Panc1 (cell line): ENCODE results near the gene EPB41L4B. TPM values are rescaled to one million over a fixed set of nuclear protein-coding genes. Genes with fewer than 3 reads are reported as not detected.
A peak's percentile ranks its signal among the peaks of the same experiment; 100 is the strongest.

ENCODE experiments used
- ATAC-seq: fragments of 200-7000 bp; cut with Tn5 transposase; 2 replicates; pipeline ENCODE4 v1.9.1; 2020; ENCODE audit warnings: mild to moderate bottlenecking, moderate library complexity
- BruUV-seq: library from RNA; stranded (reverse); fragments of 400-500 nt; replicated peaks from 2 replicates; lab custom pipeline; 2021; lab: Mats Ljungman, UMichigan
- CTCF ChIA-PET: fragments of 300-600 bp; sonication (Branson Sonifier 250); formaldehyde crosslinking; loops from one replicate; lab custom pipeline; 2022; ENCODE audit warnings: antibody characterized with exemption; lab: Charles Lee
- POLR2A ChIA-PET: fragments of 300-600 bp; sonication (Branson Sonifier 250); formaldehyde crosslinking; loops from one replicate; lab custom pipeline; 2022; ENCODE audit warnings: antibody characterized with exemption; lab: Charles Lee
- DNase-seq: peaks from one replicate; pipeline ENCODE4 v3.0.0-alpha.2; 2010; ENCODE audit warnings: low read depth, low spot score
- H3K27ac ChIP-seq: 2 replicates; pipeline ENCODE4 v1.5.1; 2011; ENCODE audit warnings: mild to moderate bottlenecking, low read length, inconsistent platforms
- H3K27me3 ChIP-seq: fragments of 200-500 bp; sonication (Bioruptor generic); 2 replicates; pipeline ENCODE4 v1.6.0; 2014; ENCODE audit warnings: low read length, inconsistent platforms; ENCODE audit not compliant: control insufficient read depth, insufficient read depth
- H3K36me3 ChIP-seq: fragments of 200-500 bp; sonication (Bioruptor generic); 2 replicates; pipeline ENCODE4 v1.5.1; 2014; ENCODE audit warnings: inconsistent platforms, mild to moderate bottlenecking, low read length, moderate library complexity; ENCODE audit not compliant: control insufficient read depth, insufficient read depth
- H3K4me1 ChIP-seq: 2 replicates; pipeline ENCODE4 v1.5.1; 2011; ENCODE audit warnings: inconsistent platforms, mild to moderate bottlenecking, low read length, moderate library complexity; ENCODE audit not compliant: control insufficient read depth, insufficient read depth
- H3K4me3 ChIP-seq, 2 experiments: 2 replicates each; pipeline ENCODE4 v1.5.1; 2011 to 2012; ENCODE audit warnings: low read depth in 2 of 2, low read length in 2 of 2, mild to moderate bottlenecking in 2 of 2, inconsistent platforms in 1 of 2, moderate library complexity in 1 of 2
- H3K9me3 ChIP-seq: fragments of 200-500 bp; sonication (Bioruptor generic); 2 replicates; pipeline ENCODE4 v1.5.1; 2014; ENCODE audit warnings: low read depth, mild to moderate bottlenecking, inconsistent platforms, low read length, moderate library complexity; ENCODE audit not compliant: control insufficient read depth, insufficient read depth
- CTCF ChIP-seq: fragments of 450-650 bp; IDR thresholded peaks from 2 replicates; pipeline ENCODE4 v1.5.1; 2017; ENCODE audit warnings: mild to moderate bottlenecking
- POLR2AphosphoS5 ChIP-seq: IDR thresholded peaks from 2 replicates; pipeline ENCODE4 v1.6.1; 2012; ENCODE audit warnings: mild to moderate bottlenecking, low read depth, low read length, moderate library complexity
- REST ChIP-seq, 2 experiments: IDR thresholded peaks; 2 replicates each; pipeline ENCODE4 v1.6.1; 2011 to 2012; ENCODE audit warnings: low read depth in 2 of 2, control low read depth in 1 of 2, low read length in 1 of 2, mild to moderate bottlenecking in 1 of 2, moderate library complexity in 1 of 2; ENCODE audit not compliant: insufficient read depth in 1 of 2
- SIN3A ChIP-seq: IDR thresholded peaks from 2 replicates; pipeline ENCODE4 v1.6.1; 2012; ENCODE audit warnings: low read depth, mild to moderate bottlenecking, low read length, moderate library complexity, borderline replicate concordance; ENCODE audit not compliant: insufficient read depth
- TCF7L2 ChIP-seq: IDR thresholded peaks from 2 replicates; pipeline ENCODE4 v1.6.1; 2011; ENCODE audit warnings: mild to moderate bottlenecking, low read depth, low read length, inconsistent platforms
- in situ Hi-C: cut with HindIII; loops from 2 replicates; pipeline ENCODE4 v1.10.0; 2016; ENCODE audit warnings: low sequenced_read_pairs, low pct_unique_long_range_greater_than_20kb
- intact Hi-C: fragments of 100-400 bp; cut with micrococcal nuclease; formaldehyde crosslinking; loops from one replicate; pipeline ENCODE4 v1.10.0; 2022; ENCODE audit not compliant: unreplicated experiment
- total RNA-seq: library from RNA; stranded (reverse); gene quantifications from one replicate; pipeline ENCODE4 v1.2.1, GENCODE V29; 2021; ENCODE audit not compliant: unreplicated experiment

The EPB41L4B gene
- total RNA-seq, 1 experiment from 2014 or later, result 27.8 TPM

GRCh38 chr9:109166771-109167601 is 153.9 kb downstream of the EPB41L4B start, which contains the start of gene FRRS1L:
TSS of gene FRRS1L (minus strand) at chr9:109167249. CDS start at chr9:109167138, 111 bp downstream.
- ChIA-PET CTCF (no interaction called here), POLR2A (no interaction called here)
- Histone ChIP-seq H3K27ac (no peak within 1 kb of the TSS), H3K4me3 (peak within 1 kb of the TSS; percentile 25 to 34), H3K36me3 (no peaks in the 10 kb centered on the region), H3K27me3 (no peaks in the 10 kb centered on the region), H3K4me1 (no peaks in the 10 kb centered on the region), H3K9me3 (no peaks in the 10 kb centered on the region)
- DNase-seq, result no peak
- in situ Hi-C loops, result no loop called here
- peak; percentile 90 for ATAC-seq
- TF ChIP-seq SIN3A (no peak), POLR2AphosphoS5 (no peak), CTCF (no peak), REST (IDR thresholded peaks at IDR 0.05; ENCODE audit: insufficient read depth in 1 of 2, low read depth in 2 of 2, low read length in 1 of 2) (no peak), TCF7L2 (no peak)
- BruUV-seq, result no TSS peak
- intact Hi-C loops, result no loop called here

GRCh38 chr9:109166171-109166770 is 154.6 kb downstream of the EPB41L4B start:
- intact Hi-C loops (no loop called here), in situ Hi-C loops (no loop called here)
- DNase-seq (no peak), ATAC-seq (no peak; the same call in 1 of the 2 replicates)
- H3K4me1 ChIP-seq, result no peaks in the 10 kb centered on the region
- CTCF ChIA-PET, result interaction anchor here (0.5 kb wide), 1 partner anchor 49 kb away, joined by 3 read pairs; no protein-coding TSS in a partner anchor
- POLR2A ChIA-PET, result no interaction called here
- no peak overlapping the region for H3K27ac ChIP-seq
- H3K27me3 ChIP-seq, result no peaks in the 10 kb centered on the region
- no peaks in the 10 kb centered on the region for H3K9me3 ChIP-seq
- no TSS peak for BruUV-seq
- TF ChIP-seq TCF7L2 (no peak), CTCF (no peak), REST (IDR thresholded peaks at IDR 0.05; ENCODE audit: insufficient read depth in 1 of 2, low read depth in 2 of 2, low read length in 1 of 2) (no peak), POLR2AphosphoS5 (no peak), SIN3A (no peak)
- H3K36me3 ChIP-seq, result no peaks in the 10 kb centered on the region
- H3K4me3 ChIP-seq, result no peak overlapping the region; a peak in 1 of 4 replicates
